Measurements from ENCODE around the gene TMEM107. TPM values are rescaled to one million over a fixed set of nuclear protein-coding genes. Genes with fewer than 3 reads are reported as not detected.

The TMEM107 gene
- total RNA-seq, 1 donor: 23.7 TPM

DNA sequence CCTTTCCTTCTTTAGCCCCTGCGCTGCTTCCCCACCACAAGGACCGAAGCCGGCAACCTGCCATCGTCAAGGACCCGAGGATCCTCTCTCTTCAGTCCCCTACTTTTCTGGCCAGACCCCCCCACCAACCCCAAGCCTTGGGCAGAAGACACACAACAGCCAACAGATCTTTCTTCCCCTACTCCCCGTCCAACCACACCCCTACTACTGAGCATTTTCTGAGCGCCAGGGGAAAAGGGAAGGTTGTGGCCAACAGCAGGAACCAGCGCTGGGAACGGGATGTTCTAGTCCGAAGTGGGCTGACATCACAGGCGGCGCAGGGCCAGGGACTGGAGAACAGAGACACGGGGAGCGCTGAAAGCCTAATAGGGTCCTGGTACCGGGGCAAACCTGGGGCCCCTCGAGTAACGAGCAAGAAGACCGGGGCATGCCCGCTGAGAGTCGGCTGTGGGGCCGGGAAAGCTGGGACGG lies 24.5 kb downstream of the TMEM107 start:
- H3K4me3 ChIP-seq (ENCODE audit: low read depth, low read length): peak overlapping the region; percentile 87
- peak; percentile 81 for DNase-seq (ENCODE audit: low read depth)
- TF ChIP-seq, protein P1, sequence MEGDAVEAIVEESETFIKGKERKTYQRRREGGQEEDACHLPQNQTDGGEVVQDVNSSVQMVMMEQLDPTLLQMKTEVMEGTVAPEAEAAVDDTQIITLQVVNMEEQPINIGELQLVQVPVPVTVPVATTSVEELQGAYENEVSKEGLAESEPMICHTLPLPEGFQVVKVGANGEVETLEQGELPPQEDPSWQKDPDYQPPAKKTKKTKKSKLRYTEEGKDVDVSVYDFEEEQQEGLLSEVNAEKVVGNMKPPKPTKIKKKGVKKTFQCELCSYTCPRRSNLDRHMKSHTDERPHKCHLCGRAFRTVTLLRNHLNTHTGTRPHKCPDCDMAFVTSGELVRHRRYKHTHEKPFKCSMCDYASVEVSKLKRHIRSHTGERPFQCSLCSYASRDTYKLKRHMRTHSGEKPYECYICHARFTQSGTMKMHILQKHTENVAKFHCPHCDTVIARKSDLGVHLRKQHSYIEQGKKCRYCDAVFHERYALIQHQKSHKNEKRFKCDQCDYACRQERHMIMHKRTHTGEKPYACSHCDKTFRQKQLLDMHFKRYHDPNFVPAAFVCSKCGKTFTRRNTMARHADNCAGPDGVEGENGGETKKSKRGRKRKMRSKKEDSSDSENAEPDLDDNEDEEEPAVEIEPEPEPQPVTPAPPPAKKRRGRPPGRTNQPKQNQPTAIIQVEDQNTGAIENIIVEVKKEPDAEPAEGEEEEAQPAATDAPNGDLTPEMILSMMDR (IDR thresholded peaks at IDR 0.05; ENCODE audit: insufficient read depth, low read depth, low read length): no peak

DNA sequence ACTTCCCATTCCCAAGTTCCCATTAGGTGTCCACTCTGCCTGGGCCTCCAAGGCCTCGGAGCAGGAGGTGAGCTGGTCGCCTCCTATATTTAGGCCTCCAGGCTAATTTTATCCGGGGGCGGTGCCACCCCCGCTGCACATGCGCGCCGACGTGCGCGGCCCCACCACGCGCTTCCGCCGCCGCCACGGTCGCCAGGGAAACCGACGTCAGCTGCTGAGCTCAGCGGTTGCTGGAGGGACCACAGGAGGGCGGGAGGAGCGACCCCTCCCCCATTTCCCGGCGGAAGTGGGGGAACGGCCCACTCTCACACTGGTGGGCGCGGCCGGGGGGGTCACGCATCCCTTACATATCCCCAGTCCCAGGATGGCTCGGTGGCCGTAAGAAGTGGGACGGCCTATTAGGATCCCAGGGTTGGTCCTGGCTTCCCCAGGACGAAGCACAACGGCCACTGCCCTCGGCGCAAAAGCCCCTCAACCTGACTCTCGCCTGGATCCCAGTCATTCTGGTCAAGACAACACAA lies 25.0 kb downstream of the TMEM107 start:
- TF ChIP-seq, protein P1 (IDR thresholded peaks at IDR 0.05; ENCODE audit: insufficient read depth, low read depth, low read length): no peak
- H3K4me3 ChIP-seq (ENCODE audit: low read depth, low read length): peak overlapping the region; percentile 87
- peak; percentile 94 for DNase-seq (ENCODE audit: low read depth)

DNA sequence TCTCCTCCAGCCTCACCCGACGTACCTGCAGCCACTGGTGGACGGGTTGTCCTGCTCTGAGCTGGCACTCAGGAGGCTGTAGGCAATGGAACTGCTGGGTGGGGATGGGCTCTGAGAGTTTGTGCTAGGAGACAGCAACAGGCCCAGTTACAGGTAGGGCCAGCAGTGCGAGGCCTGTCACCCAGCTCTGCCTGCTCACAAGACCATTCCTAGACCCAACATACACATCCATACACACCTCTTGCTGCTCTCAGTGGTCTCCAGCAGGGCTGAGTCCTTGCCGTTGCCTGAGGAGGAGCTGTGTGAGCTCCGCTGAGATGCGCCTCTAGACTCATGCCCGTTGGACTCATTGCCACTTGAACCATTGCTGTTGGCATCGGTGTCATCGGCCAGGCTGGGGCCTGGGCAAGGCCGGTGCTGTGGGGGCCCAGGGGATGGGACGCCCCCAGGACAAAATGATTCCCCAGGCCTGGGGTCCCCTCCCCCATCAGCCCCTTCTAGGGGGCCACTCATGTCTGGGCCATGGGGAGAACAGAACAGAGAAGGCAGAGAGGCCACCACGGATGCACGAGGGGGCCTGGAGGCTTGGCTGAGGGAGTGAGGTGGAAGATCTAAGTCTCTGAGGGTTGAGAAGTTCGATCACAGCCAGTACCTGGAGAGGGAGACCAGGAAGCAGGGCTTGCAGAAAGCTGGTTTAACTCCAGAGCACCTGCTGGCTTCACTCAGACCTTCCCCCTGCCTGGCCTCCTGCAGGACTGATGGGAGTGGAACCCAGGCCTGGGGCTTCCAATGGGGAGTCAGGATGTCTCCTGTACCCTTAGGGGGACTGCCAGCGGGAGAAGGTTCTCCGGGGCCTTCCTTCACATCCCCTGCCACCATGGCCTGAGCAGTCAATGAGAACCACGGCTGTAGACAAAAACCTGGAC lies 25.7 kb downstream of the TMEM107 start:
- peak overlapping the region; percentile 87 for H3K4me3 ChIP-seq (ENCODE audit: low read depth, low read length)
- TF ChIP-seq, protein P1 (IDR thresholded peaks at IDR 0.05; ENCODE audit: insufficient read depth, low read depth, low read length): no peak
- no peak for DNase-seq (ENCODE audit: low read depth)

DNA sequence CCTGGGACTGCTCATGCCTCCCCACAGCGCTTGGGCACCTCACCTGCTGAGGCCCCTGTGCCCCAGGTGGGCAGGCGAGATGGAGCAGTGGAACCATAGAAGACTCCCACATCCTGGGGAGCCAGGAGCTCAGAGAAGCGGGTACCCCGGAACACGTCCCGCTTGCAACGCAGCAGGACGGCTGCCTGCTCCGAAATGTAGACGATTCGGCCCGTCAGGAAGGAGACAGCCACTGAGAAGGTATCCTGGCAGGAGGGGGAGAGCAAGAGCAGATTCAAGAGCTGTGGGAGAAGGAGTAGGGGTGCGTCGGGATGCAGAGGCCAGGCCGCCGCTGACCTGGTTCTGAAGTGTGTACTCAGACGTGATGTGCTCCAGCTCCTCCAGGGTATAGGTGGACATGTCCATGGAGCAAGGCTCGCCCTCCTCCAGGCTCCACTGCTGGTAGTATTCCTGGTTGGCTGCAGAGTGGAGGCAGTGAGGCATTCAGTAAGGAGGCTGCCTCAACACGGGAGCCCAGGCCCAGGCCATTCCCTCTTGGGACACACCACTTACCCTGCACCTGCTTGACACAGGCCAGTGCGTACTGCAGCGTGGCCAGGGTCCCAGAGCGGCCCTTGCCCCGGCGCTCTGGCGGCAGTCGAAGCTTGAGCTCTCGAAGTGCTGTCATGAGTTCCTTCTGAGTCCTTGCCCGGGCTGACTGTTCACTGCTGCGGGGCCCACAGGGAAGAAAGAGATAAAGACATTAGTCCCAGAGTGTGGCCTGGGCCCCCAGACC lies 26.6 kb downstream of the TMEM107 start:
- no peak for DNase-seq (ENCODE audit: low read depth)
- TF ChIP-seq, protein P1 (IDR thresholded peaks at IDR 0.05; ENCODE audit: insufficient read depth, low read depth, low read length): no peak

DNA sequence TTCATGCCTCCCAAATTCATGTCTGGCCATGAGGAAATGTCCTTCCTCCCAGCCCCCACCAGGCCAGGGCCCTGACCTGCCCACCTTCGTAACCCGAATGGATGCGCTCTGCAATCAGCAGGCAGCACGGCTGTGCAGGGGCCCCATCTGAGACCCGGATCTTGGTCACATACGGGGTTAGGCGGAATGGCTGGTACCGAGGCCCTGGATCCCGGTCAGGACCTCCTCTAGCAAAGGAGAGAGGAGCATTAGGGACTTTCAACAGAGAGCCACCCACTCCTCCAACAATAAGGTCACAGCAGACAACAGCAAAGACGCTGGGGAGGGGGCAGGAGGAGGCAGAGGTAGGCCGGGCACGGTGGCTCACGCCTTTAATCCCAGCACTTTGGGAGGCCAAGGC lies 27.6 kb downstream of the TMEM107 start:
- H3K4me3 ChIP-seq (ENCODE audit: low read depth, low read length): no peak overlapping the region
- no peak for DNase-seq (ENCODE audit: low read depth)
- TF ChIP-seq, protein P1 (IDR thresholded peaks at IDR 0.05; ENCODE audit: insufficient read depth, low read depth, low read length): no peak

More for the DNA sequence above, 26.6 kb downstream of the TMEM107 start:
- H3K4me3 ChIP-seq (ENCODE audit: low read depth, low read length): no peak overlapping the region

DNA sequence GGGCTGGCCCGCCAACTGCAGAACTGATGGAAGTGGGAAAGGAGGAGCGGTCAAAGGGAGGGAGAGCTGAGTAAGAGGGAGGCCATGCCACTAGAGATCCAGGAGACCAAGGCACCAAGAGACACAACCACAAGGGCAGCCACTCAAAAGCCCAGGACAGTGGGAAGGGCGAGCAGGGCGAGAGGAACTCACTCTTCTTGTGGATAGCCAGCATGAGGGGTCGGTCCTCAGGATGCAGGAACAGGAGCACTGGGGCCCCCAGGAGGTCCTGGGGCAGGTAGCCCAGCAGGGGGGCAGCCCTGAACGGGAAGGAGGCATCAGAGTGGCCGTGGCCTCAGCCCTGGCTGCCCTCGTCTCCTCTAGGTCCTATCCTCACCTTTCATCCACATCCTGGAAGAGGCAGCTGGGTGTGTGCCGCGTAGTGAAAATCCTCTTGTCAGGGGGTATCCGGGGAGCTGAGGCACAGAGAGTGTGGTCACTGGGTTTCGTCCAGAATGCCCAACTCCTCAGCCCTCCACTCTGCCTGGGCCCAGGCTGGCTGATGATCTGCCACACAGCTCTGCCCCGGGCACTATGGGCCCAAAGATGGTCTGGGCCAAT lies 28.3 kb downstream of the TMEM107 start:
- no peak for DNase-seq (ENCODE audit: low read depth)

More for the DNA sequence above, 28.3 kb downstream of the TMEM107 start:
- H3K4me3 ChIP-seq (ENCODE audit: low read depth, low read length): no peak overlapping the region
- TF ChIP-seq, protein P1 (IDR thresholded peaks at IDR 0.05; ENCODE audit: insufficient read depth, low read depth, low read length): no peak
